HUES6 (cell line): ENCODE measurements around the gene SDHAF2.

Source experiments
- H3K27ac ChIP-seq: 2 replicates; pipeline ENCODE4 v1.7.0; 2013; ENCODE audit warnings: low read depth, mild to moderate bottlenecking, low read length, inconsistent platforms
- H3K27me3 ChIP-seq: 2 replicates; pipeline ENCODE4 v1.6.1; 2013; ENCODE audit warnings: low read length; ENCODE audit not compliant: control insufficient read depth, insufficient read depth
- H3K36me3 ChIP-seq: 2 replicates; pipeline ENCODE4 v1.6.1; 2013; ENCODE audit warnings: low read length; ENCODE audit not compliant: control insufficient read depth, insufficient read depth
- H3K4me1 ChIP-seq: 2 replicates; pipeline ENCODE4 v1.6.1; 2013; ENCODE audit warnings: low read length; ENCODE audit not compliant: control insufficient read depth, insufficient read depth
- H3K4me3 ChIP-seq: 2 replicates; pipeline ENCODE4 v1.5.1; 2013; ENCODE audit warnings: low read depth, low read length
- H3K9ac ChIP-seq: one replicate; pipeline ENCODE4 v1.6.1; 2013; ENCODE audit warnings: mild to moderate bottlenecking, low read length
- H3K9me3 ChIP-seq: 2 replicates; pipeline ENCODE4 v1.6.1; 2013; ENCODE audit warnings: low read depth, low read length; ENCODE audit not compliant: control insufficient read depth, insufficient read depth

The SDHAF2 gene

GRCh38 chr11:61486779-61487178 is 56.9 kb downstream of the SDHAF2 start:
- Histone ChIP-seq H3K36me3 (no peaks in the 10 kb centered on the region), H3K27me3 (no peaks in the 10 kb centered on the region), H3K9ac (no peak overlapping the region), H3K9me3 (no peaks in the 10 kb centered on the region), H3K27ac (no peak overlapping the region), H3K4me1 (peaks cover 39% of the 10 kb centered on the region), H3K4me3 (no peak overlapping the region)

GRCh38 chr11:61487342-61488025 is 57.6 kb downstream of the SDHAF2 start:
- H3K36me3 ChIP-seq = no peaks in the 10 kb centered on the region
- H3K9ac ChIP-seq = no peak overlapping the region
- H3K4me3 ChIP-seq = no peak overlapping the region
- H3K27me3 ChIP-seq = no peaks in the 10 kb centered on the region
- H3K27ac ChIP-seq = no peak overlapping the region
- peaks cover 32% of the 10 kb centered on the region for H3K4me1 ChIP-seq
- H3K9me3 ChIP-seq = no peaks in the 10 kb centered on the region

- Histone ChIP-seq H3K9ac (peak overlapping the region; percentile 27), H3K9me3 (no peaks in the 10 kb centered on the region), H3K4me1 (peaks cover 32% of the 10 kb centered on the region), H3K27me3 (no peaks in the 10 kb centered on the region), H3K4me3 (peak overlapping the region; percentile 37), H3K27ac (no peak overlapping the region), H3K36me3 (no peaks in the 10 kb centered on the region)
Observed at GRCh38 chr11:61488651-61489291, 58.8 kb downstream of the SDHAF2 start.

- Histone ChIP-seq H3K36me3 (no peaks in the 10 kb centered on the region), H3K9me3 (no peaks in the 10 kb centered on the region), H3K4me1 (peaks cover 28% of the 10 kb centered on the region), H3K27ac (no peak overlapping the region), H3K9ac (no peak overlapping the region), H3K4me3 (no peak overlapping the region), H3K27me3 (no peaks in the 10 kb centered on the region)
Observed at GRCh38 chr11:61489833-61490721, 60.2 kb downstream of the SDHAF2 start.

GRCh38 chr11:61491736-61492395 is 61.9 kb downstream of the SDHAF2 start:
- no peaks in the 10 kb centered on the region for H3K27me3 ChIP-seq
- H3K36me3 ChIP-seq = no peaks in the 10 kb centered on the region
- no peak overlapping the region for H3K9ac ChIP-seq
- peaks cover 22% of the 10 kb centered on the region for H3K4me1 ChIP-seq
- no peaks in the 10 kb centered on the region for H3K9me3 ChIP-seq
- no peak overlapping the region for H3K4me3 ChIP-seq
- no peak overlapping the region for H3K27ac ChIP-seq

GRCh38 chr11:61494381-61494961 is 64.5 kb downstream of the SDHAF2 start:
- no peak overlapping the region for H3K9ac ChIP-seq
- no peaks in the 10 kb centered on the region for H3K27me3 ChIP-seq
- H3K36me3 ChIP-seq = no peaks in the 10 kb centered on the region
- no peaks in the 10 kb centered on the region for H3K9me3 ChIP-seq
- no peak overlapping the region for H3K4me3 ChIP-seq
- H3K4me1 ChIP-seq = peaks cover 16% of the 10 kb centered on the region
- no peak overlapping the region for H3K27ac ChIP-seq

GRCh38 chr11:61495801-61496601 is 66.1 kb downstream of the SDHAF2 start:
- H3K27me3 ChIP-seq = no peaks in the 10 kb centered on the region
- H3K4me1 ChIP-seq = peaks cover 15% of the 10 kb centered on the region
- no peaks in the 10 kb centered on the region for H3K36me3 ChIP-seq
- H3K27ac ChIP-seq = no peak overlapping the region
- no peak overlapping the region for H3K4me3 ChIP-seq
- H3K9me3 ChIP-seq = no peaks in the 10 kb centered on the region
- H3K9ac ChIP-seq = no peak overlapping the region
